Fibroblast of lung (primary cell): ENCODE measurements around the gene GPR32.

Source experiments
- CTCF ChIP-seq, 2 donors: IDR thresholded peaks in 1 of 2; conservative IDR thresholded peaks in 1 of 2; 1 replicate in 1 of 2; 2 replicates in 1 of 2; pipeline ENCODE4 v1.5.1; 2011 to 2012; ENCODE audit warnings: low read length in 2 of 2, control low read depth in 1 of 2, inconsistent platforms in 1 of 2, low read depth in 1 of 2, mild to moderate bottlenecking in 1 of 2
- EZH2 ChIP-seq: IDR thresholded peaks from 2 replicates; pipeline ENCODE4 v1.5.1; 2012; ENCODE audit warnings: low read length, control low read depth, mild to moderate bottlenecking; ENCODE audit errors: missing control alignments

- TF ChIP-seq CTCF (conservative IDR thresholded peaks at IDR 0.05 in 1 of 2, IDR thresholded peaks at IDR 0.05 in 1 of 2; ENCODE audit: low read depth in 1 of 2, low read length in 2 of 2) (no peak), EZH2 (no peak)
Observed at GRCh38 chr19:50804420-50805272, 34.4 kb downstream of the GPR32 start.
